Measurements from ENCODE around the gene SPATA9. TPM values are rescaled to one million over a fixed set of nuclear protein-coding genes. Genes with fewer than 3 reads are reported as not detected.

The SPATA9 gene
- total and polyA plus RNA-seq, 9 of the 15 experiments (the other 6 are each of a cell fraction or from before 2014, with no cell fraction given): 0.16 to 5.5 (median 0.39) TPM; not detected in 3

DNA sequence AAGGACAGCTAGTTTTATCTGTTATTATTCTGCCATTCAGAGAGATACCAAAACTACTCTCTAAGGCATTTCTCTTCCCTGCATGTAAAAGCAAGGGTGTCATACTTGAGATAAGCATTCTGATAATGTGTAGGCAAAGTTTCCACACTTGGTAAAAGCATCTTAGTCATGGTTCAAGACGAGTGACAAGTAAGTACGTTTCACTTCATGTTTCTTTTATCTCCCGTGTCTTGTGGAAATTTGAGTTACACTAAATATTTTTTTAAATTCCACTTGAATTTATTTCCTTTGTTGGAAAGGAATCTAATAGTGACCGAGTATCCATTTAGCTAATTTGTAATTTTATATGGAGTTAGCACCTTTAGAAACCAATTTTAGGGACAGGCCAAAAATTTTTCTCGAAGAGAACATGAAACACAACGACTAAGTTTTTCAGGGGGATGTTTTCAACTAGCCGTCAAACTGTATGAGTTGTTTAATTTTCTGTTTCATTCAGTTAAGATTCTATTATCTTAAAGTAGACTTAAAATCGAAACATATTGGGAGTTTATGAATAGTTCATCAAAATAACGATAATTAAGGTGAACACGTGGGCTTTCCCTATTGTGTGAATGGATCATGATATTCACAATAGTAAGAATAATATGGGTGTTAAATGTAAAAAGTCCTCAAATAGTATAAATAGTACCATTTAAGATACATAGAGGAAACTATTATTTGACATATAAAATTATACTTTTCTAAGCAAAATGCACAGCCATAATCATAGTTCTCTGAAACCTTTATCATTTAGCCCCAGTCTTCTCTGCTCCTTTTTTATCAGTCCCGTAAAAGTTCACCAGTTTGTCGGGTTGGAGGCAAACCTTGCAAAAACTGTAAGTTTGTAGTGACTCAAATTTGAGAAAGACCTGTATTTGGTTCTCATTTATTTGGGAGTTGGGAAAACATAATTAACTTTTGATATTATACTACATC lies 34.6 kb downstream of the SPATA9 start (continued):
- TF ChIP-seq HMG20B (CRISPR knock-in tag; IDR thresholded peaks at IDR 0.05): no peak
- no peak for TF ChIP-seq ZNF146 (CRISPR knock-in tag; IDR thresholded peaks at IDR 0.05; ENCODE audit: unreplicated experiment)
- TF ChIP-seq ARID3A (IDR thresholded peaks at IDR 0.05; ENCODE audit: borderline replicate concordance, low read depth, low read length): peak; percentile 74; the same call in 1 of the 2 replicates
- no peak for TF ChIP-seq NFXL1 (CRISPR knock-in tag; IDR thresholded peaks at IDR 0.05)
- TF ChIP-seq MAFF (IDR thresholded peaks at IDR 0.05; ENCODE audit: low read length): peak; percentile 78
- TF ChIP-seq, protein P1, sequence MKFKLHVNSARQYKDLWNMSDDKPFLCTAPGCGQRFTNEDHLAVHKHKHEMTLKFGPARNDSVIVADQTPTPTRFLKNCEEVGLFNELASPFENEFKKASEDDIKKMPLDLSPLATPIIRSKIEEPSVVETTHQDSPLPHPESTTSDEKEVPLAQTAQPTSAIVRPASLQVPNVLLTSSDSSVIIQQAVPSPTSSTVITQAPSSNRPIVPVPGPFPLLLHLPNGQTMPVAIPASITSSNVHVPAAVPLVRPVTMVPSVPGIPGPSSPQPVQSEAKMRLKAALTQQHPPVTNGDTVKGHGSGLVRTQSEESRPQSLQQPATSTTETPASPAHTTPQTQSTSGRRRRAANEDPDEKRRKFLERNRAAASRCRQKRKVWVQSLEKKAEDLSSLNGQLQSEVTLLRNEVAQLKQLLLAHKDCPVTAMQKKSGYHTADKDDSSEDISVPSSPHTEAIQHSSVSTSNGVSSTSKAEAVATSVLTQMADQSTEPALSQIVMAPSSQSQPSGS (CRISPR knock-in tag; IDR thresholded peaks at IDR 0.05): no peak
- no peak for TF ChIP-seq JUN (IDR thresholded peaks at IDR 0.05; ENCODE audit: borderline replicate concordance, low read depth, low read length)
- TF ChIP-seq JUN (CRISPR knock-in tag; IDR thresholded peaks at IDR 0.05; ENCODE audit: borderline replicate concordance): no peak
- no peak for TF ChIP-seq XRCC3 (IDR thresholded peaks at IDR 0.05)
- no peak for TF ChIP-seq ZNF780A (CRISPR knock-in tag; IDR thresholded peaks at IDR 0.05)
- no peak for TF ChIP-seq ZNF124 (CRISPR knock-in tag; IDR thresholded peaks at IDR 0.05)
- peak; percentile 88 for TF ChIP-seq ZNF316 (IDR thresholded peaks at IDR 0.05)
- peak; percentile 33; the same call in 1 of the 2 replicates for TF ChIP-seq ZNF175 (CRISPR knock-in tag; IDR thresholded peaks at IDR 0.05; ENCODE audit: low read depth)
- TF ChIP-seq SRSF7 (optimal IDR thresholded peaks at IDR 0.05; ENCODE audit: low read depth, low read length): no peak
- peak; percentile 94 for TF ChIP-seq POLR2H (tag; IDR thresholded peaks at IDR 0.05; ENCODE audit: low read depth)
- no peak for TF ChIP-seq STAT5B (CRISPR knock-in tag; IDR thresholded peaks at IDR 0.05)
- peak; percentile 62 for TF ChIP-seq TEAD4 (IDR thresholded peaks at IDR 0.05; ENCODE audit: low read length)
- no peak for TF ChIP-seq TEAD4 (CRISPR knock-in tag; IDR thresholded peaks at IDR 0.05; ENCODE audit: borderline replicate concordance)
- TF ChIP-seq ZNF561 (CRISPR knock-in tag; conservative IDR thresholded peaks at IDR 0.05): no peak
- peak; percentile 71; the same call in 1 of the 2 replicates for TF ChIP-seq LEF1 (IDR thresholded peaks at IDR 0.05)
- peak; percentile 54 for TF ChIP-seq SMARCB1 (IDR thresholded peaks at IDR 0.05; ENCODE audit: insufficient read length, low read depth)
- peak in 1 of 2 experiments; percentile 61; a peak in 1 of 4 replicates for TF ChIP-seq ARNT (IDR thresholded peaks at IDR 0.05)
- TF ChIP-seq POLR2B (IDR thresholded peaks at IDR 0.05; ENCODE audit: low read depth, partially characterized antibody): peak; percentile 81
- TF ChIP-seq MYC (IDR thresholded peaks at IDR 0.05; ENCODE audit: low read depth, low read length): peak; percentile 59; the same call in 1 of the 2 replicates
- no peak for TF ChIP-seq MYC (CRISPR knock-in tag; IDR thresholded peaks at IDR 0.05; ENCODE audit: borderline replicate concordance, low read depth)
- TF ChIP-seq SMARCA4 (IDR thresholded peaks at IDR 0.05): peak; percentile 85
- TF ChIP-seq SREBF1 (IDR thresholded peaks at IDR 0.05; ENCODE audit: borderline replicate concordance, low read depth, low read length): no peak
- TF ChIP-seq NR2F6 (CRISPR knock-in tag; IDR thresholded peaks at IDR 0.05): no peak
- TF ChIP-seq STAT5A (IDR thresholded peaks at IDR 0.05; ENCODE audit: borderline replicate concordance, low read length): peak; percentile 28; the same call in 1 of the 2 replicates
